ENCODE measurements around the gene SIGLEC10.
A peak's percentile ranks its signal among the peaks of the same experiment; 100 is the strongest.
"Not testable (repeated sequence)": the region's sequence is repeated elsewhere in the genome, so short reads cannot be mapped to it uniquely, and the experiment has no call there.

The SIGLEC10 gene

DNA sequence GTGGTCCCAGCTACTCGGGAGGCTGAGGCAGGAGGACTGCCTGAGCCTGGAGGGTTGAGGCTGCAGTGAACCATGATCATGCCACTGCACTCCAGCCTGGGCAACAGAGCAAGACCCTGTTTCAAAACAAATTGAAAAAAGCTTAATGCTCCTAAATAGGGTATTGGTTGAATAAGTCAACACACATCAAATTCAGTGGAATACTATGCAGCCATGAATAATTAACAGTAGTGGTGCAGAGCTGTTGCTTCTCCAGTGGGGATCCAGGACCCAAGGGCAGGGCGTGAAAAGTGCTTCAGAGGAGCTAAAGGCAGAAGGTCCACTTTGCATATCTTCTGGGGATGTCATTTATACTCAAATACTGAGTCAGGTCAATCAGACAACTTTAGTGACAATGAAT is 22.6 kb upstream of the SIGLEC10 start:
- no peak for DNase-seq

DNA sequence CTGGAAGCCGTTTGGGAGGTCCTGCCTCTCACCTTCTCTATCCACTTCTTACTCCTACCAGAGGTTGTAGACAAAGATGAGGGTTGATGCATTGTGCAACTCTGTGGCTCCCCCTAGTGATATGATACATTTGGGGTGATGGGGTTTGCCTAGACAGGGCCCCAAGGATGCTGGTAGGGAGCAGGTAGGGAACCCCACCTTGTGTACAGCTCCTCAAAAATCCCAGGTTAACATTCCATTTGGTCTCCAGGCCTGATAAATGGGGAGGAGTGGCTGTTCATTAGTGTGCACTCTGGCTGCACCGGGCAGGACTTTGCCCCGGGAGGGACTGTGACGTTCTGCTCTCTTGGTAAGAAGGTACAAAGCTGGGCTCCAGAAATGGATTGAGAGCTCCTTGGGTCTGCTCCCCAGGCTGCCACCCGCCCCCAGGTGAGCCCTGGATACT is 21.6 kb upstream of the SIGLEC10 start:
- no peak for DNase-seq

DNA sequence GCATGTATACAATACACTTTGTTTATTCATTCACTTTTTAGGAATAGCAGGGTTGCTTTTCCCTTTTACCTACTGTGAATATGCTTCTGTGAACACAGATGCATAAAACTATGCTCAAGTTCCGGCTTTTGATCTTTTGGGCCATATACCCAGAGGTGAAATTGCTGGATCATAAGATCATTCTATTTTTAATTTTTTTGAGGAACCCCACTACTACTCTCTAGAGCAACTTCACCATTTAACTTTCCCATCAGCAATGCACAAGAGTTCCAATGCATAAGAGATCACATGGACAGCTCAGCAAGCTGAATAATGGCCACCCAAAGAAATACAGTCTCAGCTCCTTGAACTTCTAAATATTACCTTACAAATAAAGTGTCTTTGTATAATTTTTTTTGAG is 17.0 kb upstream of the SIGLEC10 start:
- DNase-seq, result no peak

DNA sequence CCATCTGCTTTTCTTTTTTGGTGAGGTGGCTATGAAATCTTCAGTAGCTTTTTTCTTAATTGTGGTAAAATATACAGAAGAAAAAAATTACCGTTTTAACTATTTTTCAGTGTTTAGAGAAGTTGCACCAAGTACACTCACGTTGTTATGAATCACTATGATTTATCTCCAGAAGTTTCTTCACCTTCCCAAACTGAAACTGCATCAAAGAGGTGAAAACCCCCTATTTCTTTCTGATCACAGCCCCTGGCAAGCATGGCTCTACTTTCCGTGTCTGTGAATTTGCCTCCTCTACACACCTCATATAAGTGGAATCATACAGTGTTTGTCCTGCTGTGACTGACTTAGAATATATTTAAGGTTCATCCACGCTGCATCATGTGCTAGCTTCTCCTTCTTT is 15.6 kb upstream of the SIGLEC10 start:
- no peak for DNase-seq

DNA sequence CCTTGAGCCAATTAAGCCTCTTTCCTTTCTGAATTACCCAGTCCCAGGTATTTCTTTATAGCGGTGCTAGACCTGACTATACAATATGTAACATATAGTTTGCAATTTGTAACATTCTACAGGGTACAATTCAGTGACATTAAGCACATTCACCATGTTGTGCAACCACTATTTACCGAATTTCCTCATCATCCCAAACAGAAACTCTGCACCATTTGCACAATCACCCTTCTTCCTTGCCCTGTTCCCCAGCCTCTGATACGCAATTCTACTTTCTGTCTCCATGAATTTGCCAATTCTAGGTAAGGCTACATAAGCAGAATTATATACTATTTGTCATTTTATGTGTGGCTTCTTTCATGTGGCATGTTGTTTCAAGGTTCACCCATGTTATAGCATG is 13.7 kb upstream of the SIGLEC10 start:
- no peak for DNase-seq

DNA sequence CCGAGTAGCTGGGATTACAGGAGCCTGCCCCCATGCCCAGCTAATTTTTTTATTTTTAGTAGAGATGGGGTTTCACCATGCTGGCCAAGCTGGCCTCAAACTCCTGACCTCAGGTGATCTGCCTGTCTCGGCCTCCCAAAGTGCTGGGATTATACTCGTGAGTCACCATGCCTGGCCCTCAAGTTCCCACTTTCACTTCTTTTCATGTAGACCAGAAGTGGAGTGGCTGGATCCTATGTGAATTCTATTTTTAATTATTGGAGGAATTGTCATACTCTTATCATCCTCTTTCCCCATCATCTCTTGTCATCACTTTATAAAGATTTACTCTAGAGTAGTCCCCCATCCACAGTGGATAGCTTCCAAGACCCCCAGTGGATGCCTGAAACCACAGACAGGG is 12.8 kb upstream of the SIGLEC10 start:
- DNase-seq, result no peak

DNA sequence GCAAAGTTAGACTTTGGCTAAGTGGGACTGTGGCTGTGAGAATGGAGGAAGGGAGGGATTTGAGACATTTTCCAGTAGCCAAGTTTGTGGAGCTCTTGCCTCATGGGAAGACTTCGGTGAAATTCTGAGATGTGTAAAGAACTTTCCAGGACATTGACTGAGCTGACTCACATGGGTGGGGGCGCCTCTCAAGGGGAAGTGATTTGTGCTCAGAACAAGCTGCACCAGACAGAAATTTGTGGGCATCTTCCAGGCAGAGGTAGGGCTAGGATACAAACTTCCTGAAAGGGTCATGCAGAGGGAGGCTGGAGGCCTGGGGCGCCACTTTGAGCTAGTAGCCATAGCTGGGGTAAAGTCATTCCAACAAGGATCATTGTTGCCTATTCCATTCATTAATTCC is 9.8 kb upstream of the SIGLEC10 start:
- peak; percentile 50 for DNase-seq

DNA sequence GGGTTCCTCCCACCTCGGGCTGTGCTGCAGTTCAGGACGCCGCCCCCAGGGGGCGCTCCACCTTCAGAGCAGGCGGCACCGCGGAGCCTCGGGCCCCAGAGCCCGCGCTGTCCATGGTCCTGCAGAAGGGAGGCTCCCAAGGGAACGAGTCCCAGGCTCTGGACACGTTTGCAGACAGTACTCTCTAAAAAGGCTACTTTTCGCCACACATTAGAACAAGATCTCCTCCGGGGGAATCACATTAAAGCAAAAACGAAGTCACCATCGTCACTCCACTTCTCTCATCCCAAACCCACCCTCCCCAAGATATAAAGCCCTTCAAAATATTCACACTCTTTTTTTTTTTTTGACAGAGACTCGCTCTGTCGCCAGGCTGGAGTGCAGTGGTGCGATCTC is 4.6 kb upstream of the SIGLEC10 start:
- DNase-seq, result peak; percentile 76

DNA sequence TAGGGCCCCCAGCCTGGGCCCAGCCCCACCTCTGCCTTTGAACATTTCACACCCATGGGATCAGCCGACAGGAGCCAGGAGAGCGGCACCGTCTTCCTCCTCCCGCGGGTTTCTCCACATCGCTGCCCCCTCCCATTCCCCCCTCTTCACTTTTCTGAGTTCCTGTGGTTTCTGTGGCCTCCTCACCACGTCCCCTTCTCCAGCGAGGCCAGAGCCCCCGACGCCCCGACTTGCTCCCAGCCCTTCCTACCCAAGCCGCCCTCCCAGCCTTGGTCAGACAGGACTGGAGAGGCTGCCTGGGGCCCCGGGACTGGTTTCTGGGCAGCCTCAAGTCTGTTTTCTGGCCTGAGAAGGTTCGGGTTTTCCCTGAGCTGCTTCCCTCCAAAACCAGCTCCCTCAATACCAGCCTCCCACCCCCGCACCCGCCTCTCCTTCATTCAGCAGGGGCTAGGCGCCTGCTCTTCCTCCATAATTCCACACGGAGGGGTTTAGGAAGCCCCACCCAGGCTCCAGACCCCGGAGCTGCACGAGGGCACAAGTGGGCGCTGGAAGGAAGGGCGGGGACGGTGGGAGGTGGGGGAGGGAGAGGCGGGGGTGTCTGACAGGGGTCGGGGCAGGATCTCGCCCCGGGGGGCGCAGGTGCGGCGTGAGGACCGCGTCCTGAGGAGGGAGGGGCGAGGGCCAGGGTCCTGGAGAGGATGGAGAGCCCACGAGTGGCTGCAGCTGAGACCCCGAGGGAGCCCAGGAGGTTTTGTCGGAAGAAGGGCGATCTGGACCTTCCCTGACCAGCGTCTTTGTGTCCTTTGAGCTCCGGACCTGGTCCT is 4.0 kb upstream of the SIGLEC10 start:
- no peak for DNase-seq

DNA sequence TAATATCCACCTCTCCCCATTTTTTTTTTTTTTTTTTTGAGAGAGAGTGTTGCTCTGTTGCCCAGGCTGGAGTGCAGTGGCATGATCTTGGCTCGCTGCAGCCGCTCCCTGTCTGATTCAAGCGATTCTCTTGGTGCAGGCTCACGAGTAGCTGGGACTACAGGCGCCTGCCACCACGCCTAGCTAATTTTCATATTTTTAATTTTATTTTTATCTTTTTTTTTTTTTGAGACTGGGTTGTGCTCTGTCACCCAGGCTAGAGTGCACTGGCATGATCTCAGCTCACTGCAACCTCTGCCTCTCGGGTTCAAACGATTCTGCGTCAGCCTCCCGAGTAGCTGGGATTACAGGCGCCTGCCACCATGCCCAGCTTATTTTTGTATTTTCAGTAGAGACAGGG is 3.1 kb upstream of the SIGLEC10 start:
- DNase-seq, result not testable (repeated sequence)

DNA sequence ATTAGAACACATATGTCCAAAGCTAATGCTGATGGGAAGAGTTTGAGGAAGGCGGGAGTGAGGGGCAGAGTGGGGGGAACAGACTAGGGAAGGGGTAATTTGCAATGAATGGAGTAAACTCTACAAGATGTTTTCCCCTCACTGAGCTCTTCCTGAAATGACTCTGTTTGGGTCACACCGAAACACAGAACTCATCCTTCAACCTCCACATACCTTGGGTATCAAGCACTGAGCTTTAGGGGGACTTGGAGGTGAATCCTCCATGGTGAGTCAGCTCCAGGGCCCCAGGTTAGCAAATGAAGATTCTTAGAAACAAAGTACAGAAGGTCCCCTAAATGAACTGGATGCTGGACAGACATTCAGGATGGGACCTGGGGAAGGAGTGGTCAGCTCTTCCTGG is 1.3 kb upstream of the SIGLEC10 start:
- no peak for DNase-seq

DNA sequence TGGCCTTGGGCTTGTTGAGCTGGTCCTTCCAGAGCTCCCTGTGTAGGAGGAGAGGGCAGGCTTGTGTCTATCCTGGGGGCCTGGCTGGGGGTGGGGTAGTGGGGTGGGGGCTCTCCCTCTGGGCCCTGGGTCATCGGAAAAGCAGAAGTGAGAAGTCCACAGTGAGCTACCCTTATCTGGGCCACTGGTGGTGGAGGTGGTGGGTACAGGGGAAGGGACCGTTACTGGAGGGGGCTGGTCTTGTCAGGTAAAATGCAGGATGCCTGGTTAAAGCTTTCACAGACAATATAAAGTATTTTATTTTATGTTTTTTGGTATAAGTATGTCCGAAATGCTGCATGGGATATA is 342 bp upstream of the SIGLEC10 start:
- peak; percentile 16 for DNase-seq

DNA sequence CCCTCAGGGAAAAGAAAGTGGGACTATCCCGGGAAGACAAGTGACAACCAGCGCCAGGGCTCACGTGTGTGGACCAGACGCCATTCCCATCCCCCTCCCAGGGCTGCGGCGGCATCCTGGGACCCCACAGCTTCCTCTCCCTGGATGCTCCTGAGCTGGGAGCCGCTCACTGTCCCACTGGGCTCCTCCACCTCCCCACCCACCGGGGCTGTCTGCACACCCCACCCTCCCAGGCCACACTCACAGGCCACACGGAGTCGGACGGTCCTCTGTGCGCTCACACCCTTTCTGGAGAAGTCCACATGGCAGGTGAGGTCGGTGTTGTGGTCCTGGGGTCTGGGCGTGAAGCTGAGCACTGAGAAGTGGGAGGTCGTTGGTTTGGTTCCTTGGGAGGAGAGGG is 1.0 kb downstream of the SIGLEC10 start:
- not testable (repeated sequence) for DNase-seq

DNA sequence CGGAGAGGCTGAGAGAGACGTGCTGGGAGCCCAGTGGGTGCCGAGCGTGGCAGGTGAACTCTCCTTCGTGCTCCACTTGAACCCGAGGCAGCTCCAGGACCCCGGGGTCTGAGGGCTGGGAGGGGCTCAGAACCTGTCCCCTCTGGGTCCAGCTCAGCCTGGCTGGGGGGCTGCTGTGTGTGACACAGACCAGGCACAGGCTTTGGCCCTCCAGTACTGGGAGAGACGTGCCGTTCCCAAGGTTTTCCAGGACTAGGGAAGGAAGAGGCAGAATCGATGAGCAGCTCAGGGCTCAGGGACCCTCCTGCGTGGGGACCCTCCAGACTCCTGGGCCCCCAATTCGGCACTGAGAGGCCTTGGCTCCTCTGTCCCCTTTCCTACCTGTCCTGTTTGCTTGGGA is 2.3 kb downstream of the SIGLEC10 start:
- no peak for DNase-seq

DNA sequence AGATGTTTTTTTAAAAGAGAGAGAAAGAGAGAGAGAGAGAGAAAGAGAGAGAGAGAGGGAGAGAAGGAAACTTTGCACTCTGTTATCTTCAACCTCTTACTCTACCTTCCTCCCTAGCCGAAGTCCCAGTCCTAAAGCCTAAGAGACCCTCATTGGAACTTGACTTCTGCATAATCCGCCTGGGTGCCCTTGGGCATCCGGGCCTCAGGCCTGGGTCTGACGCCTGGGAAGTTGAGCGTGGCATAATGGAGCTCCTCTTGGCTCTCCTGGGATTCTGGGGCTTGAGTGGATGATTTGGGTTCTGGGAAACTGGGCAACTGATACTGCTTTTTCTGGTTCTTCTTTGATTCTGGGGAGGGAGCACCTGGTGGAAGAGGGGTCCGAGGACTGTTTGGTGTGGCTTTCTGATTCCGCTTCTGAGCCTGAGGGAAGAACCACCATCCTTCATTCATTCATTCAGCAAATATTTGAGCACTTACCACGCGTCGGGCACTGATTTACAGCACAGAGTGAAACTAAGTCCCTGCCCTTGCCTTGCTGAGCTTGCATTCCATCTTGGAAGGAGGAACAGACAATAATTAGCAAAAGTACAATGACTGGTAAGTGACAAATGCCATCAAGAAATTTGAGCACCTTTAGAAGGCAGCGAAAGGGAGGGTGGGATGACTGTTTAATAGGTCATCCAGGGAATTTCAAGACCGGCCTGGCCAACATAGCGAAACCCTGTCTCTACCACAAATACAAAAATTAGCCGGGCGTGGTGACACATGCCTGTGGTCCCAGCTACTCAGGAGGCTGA is 6.3 kb downstream of the SIGLEC10 start:
- DNase-seq, result no peak

DNA sequence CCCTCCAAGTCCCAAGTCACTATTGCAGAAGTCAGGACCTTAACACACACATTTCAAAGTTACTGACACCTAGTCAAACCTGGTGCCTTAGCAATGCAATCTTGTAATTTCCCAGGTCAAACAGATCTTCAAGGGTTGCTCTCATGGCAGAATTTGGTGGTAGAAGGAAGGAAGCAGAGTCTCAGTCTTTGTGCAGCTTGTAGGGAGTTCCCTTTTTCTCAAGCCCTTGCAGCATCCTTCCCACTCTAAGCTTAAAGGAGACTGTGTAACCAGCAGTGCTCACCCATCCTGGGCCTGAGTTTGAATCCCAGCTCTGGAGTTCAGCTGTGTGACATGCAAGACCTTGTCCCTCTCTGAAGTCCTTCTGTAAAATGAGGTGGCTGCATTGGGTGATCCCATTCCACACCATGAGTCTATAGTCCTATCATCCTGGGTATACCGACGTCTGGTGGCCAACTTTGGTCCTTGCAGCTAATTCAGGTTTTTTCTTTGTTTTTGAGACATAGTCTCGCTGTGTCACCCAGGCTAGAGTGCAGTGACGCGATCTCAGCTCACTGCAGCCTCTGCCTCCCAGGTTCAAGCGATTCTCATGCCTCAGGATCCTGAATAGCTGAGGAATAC is 9.8 kb downstream of the SIGLEC10 start:
- peak; percentile 27 for DNase-seq

DNA sequence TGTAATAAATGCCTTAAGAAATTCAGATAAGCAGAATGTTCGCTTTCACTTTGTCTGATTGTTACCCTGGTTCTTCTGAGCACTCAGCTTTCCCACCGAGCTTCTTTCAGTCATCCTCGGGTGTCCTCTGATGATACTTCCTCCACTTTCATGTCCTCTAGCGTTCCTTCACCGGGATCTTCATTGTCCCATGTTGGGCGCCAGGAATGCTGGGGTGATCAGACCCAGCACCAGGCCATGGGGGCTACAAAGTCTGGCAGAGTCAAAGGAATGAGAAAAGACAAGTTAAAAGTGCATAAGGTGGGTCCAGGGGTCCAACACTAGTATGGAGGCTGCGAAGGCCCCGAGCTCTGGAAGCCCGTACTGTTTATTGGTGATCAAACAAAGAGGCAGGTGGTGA is 15.3 kb downstream of the SIGLEC10 start:
- no peak for DNase-seq

DNA sequence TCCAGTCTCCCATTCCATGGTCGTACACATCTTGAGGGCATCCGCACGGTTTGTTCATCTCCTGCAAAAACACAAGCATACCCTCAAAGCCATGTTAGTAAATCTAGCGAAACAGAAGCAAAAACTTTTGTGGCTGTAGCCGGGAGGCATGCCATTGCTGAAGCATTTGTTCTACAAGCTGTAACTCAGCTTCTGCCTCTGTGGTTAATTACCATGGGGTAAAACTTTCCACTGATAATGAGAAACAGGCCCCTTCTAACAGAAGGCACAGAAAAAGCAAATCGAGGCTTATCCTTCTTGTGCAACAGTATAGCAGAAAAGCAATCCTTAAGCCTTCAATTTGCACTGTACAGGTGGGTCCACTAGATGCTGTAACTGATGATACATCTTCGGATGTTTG is 17.5 kb downstream of the SIGLEC10 start:
- DNase-seq, result not testable (repeated sequence)

DNA sequence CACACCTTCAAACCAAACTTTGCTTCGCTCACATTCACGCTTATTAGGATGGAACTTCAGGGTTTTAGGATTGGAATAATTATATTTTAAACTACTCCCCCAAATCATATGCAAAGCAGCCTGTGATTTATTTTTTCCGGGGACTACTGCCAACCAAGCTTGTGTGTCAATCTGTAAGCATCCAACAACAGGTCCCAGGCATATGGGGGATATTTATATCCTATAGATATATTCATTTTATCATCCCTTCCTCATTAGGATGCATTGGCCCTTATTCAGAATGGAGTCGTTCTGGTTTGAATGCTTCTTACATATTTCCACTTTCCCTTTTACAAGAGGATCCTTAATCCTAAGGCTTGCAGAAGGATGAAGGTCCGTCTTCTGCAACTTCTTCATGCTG is 18.2 kb downstream of the SIGLEC10 start:
- DNase-seq, result no peak

DNA sequence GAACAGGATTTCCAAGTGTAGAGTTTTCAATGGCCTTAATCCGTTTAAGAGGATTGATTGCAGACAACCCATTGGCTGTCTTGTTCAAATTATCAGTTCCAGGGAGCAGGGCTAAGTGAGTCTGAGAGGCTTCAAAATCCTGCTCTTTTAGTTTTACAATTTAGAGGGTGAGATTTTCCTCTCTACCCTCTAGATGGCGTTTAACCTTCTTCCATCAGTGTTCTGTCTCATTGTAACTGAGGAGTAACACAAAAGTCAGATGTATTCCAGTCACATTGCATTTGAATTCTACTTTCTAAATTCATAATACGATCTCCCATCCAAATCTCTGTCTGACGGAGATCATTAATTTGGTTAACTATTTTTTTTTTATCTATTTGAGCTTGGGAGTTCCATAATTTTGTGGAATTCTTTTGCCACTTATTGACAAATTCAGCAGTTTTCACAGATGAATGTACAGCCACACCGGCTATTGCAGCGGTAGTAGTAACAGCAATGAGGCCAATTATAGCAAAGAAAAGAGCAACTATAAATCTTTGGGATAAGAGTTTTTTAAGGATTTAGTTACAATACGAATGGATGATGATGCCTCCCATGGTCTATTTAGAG is 19.2 kb downstream of the SIGLEC10 start:
- DNase-seq, result no peak

DNA sequence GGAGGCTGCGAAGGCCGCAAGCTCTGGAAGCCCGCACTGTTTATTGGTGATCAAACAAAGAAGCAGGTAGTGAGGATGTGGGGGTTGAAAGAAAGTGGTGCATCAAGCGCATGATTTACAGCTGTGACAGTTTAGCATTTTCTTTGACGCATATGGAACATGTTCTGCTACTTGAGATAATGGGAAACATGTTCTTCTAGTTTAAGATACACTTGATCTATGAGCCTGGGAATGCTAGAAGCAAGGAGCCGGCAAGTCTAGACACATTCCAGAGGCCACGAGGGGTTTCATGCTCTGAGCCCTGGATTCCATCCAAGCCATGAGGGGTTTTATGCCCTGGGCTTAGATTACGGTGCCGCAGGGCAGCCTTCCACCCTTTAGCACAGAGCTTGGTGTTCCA is 20.0 kb downstream of the SIGLEC10 start:
- DNase-seq, result not testable (repeated sequence)

DNA sequence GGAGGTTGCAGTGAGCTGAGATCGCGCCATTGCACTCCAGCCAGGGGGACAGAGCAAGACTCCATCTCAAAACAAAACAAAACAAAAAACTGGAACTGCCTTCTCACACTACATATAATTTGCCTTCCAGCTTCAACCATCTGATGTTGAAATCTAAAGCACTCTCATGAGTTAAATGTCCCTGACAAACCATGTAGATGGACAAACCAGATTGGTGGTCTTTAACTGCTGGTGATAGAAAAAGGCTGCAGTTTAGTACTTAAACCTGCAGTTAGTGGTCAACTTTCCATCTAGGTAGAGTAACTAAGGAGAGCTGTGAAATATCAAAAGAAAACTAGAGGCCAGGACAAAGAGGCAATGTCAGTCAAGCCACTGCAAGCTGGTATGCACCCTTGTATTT is 21.3 kb downstream of the SIGLEC10 start:
- no peak for DNase-seq

DNA sequence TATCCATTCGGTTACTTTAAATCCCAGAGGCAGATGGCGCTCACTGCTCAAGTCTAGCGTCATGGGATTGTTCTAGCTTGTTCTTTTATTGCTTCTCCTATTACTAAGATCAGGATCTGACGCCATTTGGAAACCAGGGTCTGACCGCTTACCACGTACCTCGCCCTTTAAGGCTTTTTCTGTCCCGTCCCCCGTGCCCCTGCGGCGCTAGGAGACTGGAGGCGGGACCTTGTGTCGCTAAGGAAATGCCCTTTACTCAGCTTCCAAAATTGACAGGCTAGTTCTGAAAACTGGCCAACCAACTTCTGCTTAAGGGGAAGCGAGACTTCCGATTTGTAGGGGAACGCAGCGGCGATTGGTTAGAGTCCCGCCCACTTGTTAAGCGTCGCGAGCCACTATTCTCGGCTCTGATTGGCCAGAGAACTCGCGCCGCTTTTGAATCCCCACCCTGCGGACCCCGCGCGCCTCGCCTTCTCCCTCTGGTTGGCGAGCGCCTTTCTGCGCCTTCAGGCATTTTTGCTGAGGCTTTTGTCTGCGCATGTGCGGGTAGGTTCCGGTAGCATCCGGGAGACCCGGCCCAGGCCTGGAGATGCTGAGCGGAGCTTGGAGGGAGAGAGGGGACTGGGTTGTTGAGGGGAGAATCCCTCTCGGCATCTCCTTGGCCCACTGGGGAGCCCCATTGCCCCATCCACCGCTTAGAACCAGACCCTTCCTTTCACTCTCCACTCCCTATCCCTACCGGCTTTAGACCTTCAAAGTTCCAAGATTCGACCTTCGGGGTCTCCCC is 23.2 kb downstream of the SIGLEC10 start:
- DNase-seq, result peak; percentile 94
